Subcutaneous adipose tissue (tissue), 4 donors: ENCODE data around the gene ANXA1. TPM values are rescaled to one million over a fixed set of nuclear protein-coding genes. Genes with fewer than 3 reads are reported as not detected.

Experiments used
- CTCF ChIP-seq: fragments of 450-650 bp; IDR thresholded peaks from one replicate; pipeline ENCODE4 v1.5.1; 2016; ENCODE audit warnings: low read depth, mild to moderate bottlenecking, control low read depth, antibody characterized with exemption, moderate library complexity
- total RNA-seq, 4 donors: library from RNA; depleted of rRNA; stranded (reverse); fragments of >200 nt; gene quantifications; one replicate each; pipeline ENCODE4 v1.1.0, GENCODE V29; 2016

ANXA1 gene, protein sequence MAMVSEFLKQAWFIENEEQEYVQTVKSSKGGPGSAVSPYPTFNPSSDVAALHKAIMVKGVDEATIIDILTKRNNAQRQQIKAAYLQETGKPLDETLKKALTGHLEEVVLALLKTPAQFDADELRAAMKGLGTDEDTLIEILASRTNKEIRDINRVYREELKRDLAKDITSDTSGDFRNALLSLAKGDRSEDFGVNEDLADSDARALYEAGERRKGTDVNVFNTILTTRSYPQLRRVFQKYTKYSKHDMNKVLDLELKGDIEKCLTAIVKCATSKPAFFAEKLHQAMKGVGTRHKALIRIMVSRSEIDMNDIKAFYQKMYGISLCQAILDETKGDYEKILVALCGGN
- 1,000 to 10,000 TPM in 1 of 4 donors, 100 to 1,000 TPM in 3; 301 to 1,153 (median 911) TPM for total RNA-seq

DNA sequence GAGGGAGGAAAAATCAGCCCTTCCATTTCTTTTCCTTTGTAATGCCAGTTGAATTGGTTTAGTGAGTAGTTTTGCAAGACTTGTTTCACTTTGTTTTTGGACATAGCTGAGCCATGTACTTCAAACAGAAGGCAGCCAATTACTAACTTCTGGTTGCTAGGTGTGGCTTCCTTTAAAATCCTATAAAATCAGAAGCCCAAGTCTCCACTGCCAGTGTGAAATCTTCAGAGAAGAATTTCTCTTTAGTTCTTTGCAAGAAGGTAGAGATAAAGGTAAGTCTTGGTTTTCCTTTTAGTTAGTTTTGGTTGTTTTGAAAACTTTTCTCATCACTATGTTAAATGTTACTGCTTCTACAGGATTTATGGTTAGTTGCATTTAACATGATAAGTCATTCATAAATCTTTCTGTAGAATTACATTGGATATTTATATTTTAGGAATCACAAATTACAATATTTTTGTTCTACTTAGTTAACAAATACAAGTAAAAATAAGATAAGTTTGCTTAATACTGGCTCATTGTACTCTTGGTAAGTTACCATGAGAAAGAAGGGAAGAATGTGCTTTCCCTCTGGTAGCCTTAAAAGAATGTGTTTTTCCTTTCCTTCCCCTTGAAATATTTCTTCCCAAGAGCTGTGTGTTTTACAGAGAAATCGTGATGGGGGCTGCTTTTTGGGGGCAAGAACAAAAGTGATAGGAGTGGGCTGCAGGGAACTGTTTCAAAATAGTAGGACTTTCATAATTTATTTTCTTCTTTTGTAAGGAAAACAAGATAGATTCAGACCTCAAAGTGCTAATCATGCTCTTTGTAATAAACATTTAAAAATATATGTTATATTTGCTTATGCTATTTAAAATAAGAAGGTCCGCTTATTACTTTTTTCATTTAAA, at the start of gene ANXA1:
Gene ANXA1, plus strand, starts transcription at position 213 of the 890 bp plus-strand sequence. CDS start 6,671 bp downstream, outside the sequence.
- TF ChIP-seq CTCF, result no peak

- no peak for TF ChIP-seq CTCF
Observed at GRCh38 chr9:73104342-73104741, 47.3 kb upstream of the ANXA1 start.

GRCh38 chr9:73104921-73105320, 46.7 kb upstream of the ANXA1 start:
- no peak for TF ChIP-seq CTCF

- no peak for TF ChIP-seq CTCF
Observed at GRCh38 chr9:73114058-73114457, 37.6 kb upstream of the ANXA1 start.

GRCh38 chr9:73114958-73115357, 36.7 kb upstream of the ANXA1 start:
- no peak for TF ChIP-seq CTCF

DNA sequence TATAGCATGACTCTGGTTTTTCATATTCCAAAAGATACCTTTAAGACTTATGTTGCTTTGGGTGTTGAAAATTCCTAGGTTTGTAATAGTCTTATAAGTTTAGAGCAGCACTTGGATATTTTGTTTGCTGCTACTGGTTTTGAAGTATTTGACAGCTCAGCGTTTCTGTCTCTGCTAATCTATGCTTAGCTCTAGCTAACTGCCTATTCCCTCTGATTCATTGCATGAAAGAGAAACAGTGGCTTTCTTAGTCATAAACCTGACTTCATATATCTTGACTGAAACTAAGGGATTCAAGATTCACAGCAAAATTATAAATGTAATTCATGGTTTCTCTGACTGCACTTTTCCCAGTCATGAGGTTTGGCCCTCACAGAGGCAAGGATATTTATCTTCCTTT, 35.6 kb upstream of the ANXA1 start:
- no peak for TF ChIP-seq CTCF

GRCh38 chr9:73116880-73117279, 34.8 kb upstream of the ANXA1 start:
- TF ChIP-seq CTCF, result no peak
